Fibroblast of peridontal ligament (primary cell): Measurements from ENCODE around the gene RECK.
"Not testable (repeated sequence)": the region's sequence is repeated elsewhere in the genome, so short reads cannot be mapped to it uniquely, and the experiment has no call there.

Experiments used
- DNase-seq: peaks from one replicate; pipeline ENCODE4 v3.0.0-alpha.2; 2010; ENCODE audit errors: extremely low read depth

The RECK gene, protein sequence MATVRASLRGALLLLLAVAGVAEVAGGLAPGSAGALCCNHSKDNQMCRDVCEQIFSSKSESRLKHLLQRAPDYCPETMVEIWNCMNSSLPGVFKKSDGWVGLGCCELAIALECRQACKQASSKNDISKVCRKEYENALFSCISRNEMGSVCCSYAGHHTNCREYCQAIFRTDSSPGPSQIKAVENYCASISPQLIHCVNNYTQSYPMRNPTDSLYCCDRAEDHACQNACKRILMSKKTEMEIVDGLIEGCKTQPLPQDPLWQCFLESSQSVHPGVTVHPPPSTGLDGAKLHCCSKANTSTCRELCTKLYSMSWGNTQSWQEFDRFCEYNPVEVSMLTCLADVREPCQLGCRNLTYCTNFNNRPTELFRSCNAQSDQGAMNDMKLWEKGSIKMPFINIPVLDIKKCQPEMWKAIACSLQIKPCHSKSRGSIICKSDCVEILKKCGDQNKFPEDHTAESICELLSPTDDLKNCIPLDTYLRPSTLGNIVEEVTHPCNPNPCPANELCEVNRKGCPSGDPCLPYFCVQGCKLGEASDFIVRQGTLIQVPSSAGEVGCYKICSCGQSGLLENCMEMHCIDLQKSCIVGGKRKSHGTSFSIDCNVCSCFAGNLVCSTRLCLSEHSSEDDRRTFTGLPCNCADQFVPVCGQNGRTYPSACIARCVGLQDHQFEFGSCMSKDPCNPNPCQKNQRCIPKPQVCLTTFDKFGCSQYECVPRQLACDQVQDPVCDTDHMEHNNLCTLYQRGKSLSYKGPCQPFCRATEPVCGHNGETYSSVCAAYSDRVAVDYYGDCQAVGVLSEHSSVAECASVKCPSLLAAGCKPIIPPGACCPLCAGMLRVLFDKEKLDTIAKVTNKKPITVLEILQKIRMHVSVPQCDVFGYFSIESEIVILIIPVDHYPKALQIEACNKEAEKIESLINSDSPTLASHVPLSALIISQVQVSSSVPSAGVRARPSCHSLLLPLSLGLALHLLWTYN

DNA sequence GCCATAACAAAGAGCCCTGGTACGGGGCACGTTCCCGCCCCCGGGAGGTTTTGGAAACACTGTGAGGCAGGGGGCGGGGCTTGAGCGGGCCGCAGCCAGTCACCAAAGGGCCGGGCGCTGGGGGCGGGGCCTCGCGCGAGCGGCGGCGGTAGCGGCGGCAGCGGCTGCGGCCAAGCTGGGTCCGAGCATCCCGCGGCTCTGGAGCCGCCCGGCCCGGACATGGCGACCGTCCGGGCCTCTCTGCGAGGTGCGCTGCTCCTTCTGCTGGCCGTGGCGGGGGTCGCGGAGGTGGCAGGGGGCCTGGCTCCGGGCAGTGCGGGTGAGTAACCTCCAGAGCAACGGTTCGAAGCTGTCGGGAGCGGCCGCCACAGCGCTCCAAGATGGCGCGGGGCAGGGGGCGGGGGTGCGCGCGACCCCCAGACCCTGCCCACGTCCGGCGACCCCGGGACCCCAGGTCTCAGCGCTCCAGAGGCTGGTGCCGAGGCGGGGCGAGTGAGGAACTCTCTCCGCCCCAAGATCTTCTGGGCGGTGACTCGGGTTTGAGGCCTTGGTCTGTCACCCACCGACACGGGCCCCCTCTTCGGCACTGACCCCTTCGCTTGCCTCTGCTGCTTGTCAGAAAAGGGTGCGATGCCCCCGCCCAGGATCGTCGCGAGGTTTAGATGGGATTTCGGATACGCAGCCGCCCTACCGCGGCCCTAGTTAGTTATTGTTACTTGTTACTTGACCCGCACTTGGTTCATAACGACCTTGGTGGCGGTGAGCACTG lies at the start of gene RECK:
RECK (plus strand) TSS at position 134 of the 769 bp plus-strand sequence; CDS start at position 220, 86 bp downstream.
- DNase-seq, result peak; percentile 76

- DNase-seq, result no peak
Observed at GRCh38 chr9:35990155-35990554, 46.6 kb upstream of the RECK start.

DNA sequence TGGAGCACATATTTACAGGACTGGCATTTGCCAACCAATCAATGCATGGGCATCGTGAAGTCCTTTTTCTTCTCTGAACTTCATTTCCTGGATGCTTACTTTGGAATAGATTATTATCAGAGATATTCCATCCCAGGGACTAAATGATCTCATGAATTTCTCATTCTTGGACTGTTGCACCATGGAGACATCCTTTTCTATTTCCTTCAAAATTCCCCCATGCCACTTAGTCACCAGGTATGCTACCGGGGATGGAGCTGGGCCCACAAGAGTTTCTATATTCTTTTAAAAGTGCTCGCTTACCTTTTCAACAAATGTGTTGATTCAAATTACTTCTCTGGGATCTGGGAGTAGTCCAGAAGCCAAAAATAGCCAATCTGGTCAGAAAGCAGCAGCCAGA lies 43.6 kb upstream of the RECK start:
- DNase-seq, result not testable (repeated sequence)

- peak; percentile 38 for DNase-seq
Observed at GRCh38 chr9:35993976-35994720, 42.6 kb upstream of the RECK start.

- no peak for DNase-seq
Observed at GRCh38 chr9:35994959-35995358, 41.8 kb upstream of the RECK start.

GRCh38 chr9:35996358-35996970 lies 40.2 kb upstream of the RECK start:
- DNase-seq, result no peak

GRCh38 chr9:35997016-35997415 lies 39.7 kb upstream of the RECK start:
- peak; percentile 16 for DNase-seq

DNA sequence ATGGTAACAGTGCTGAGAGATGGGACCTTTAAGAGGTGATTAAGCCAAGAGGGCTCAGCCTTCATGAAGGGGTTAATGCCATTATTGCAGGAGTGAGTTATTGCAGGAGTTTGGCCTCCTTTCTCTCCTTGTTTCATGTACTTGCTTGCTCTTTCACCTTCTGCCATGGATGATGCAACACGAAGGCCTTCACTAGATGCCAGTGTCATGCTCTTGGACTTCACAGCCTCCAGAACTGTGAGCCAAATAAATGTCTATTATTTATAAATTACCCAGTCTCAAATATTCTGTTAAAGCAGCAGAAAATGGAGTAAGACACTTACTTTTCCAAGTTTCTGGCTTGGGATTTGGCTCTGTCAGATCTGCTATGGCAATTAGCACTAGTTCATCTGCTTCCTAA lies 38.4 kb upstream of the RECK start:
- no peak for DNase-seq

- DNase-seq, result no peak
Observed at GRCh38 chr9:36005891-36006290, 30.8 kb upstream of the RECK start.

DNA sequence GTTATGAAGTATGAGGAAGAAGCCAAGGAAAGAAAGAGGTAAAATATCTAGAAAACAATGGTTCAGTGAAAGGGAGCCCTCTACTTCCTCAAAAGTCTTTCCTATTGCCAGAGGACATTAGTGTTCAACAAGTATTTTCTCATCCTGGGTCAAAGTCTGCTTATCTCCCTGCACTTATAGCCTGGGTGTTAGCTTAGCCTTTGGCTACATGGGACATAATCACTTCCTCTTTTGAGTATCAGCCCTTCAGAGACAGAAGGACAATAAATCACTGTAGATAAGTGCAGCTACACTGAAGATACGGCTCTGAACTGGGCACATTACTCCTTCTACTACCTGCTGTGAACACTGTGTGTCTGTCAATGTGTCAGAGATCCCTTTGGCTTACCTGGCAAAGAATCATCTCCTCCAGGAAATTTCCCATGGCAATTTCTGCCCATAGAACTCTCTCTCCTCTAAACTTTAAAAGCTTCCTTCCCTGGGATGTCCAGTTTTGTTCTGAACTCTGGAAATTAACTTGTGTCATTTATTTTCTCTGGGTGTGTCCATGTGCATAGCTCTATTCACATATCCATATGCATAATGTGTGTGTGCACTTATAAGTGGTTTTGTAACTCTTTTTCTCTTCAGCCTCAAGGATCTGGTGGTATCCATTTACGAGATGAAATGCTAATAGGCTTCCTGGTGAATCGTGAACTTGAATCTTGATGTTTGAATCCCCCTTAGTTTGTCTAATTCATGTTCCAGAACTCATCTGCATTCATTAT lies 30.0 kb upstream of the RECK start:
- no peak for DNase-seq

- DNase-seq, result no peak
Observed at GRCh38 chr9:36007316-36007708, 29.4 kb upstream of the RECK start.

GRCh38 chr9:36007852-36008251 lies 28.9 kb upstream of the RECK start:
- no peak for DNase-seq

- DNase-seq, result peak; percentile 77
Observed at GRCh38 chr9:36008774-36009300, 27.9 kb upstream of the RECK start.

- DNase-seq, result no peak
Observed at GRCh38 chr9:36011379-36011778, 25.3 kb upstream of the RECK start.

DNA sequence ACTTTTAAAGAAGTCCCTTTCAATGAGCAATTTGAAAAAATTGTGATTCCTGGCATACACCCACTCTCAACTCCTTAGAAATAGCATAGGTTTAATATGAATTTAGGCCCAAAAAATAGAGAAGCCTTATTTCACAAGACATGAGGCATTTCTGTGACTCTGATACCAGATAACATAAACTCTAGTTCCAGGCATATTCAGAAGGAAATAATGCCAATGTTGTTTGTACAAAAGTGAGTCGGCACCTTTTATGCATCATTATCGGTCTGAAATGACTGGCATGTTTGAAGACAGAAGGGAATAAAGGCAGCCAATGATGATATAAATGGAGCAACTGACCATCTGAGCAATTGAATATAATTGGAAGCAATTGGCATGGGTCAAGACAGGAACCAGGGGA lies 19.4 kb upstream of the RECK start:
- DNase-seq, result no peak

- no peak for DNase-seq
Observed at GRCh38 chr9:36018129-36018528, 18.6 kb upstream of the RECK start.

GRCh38 chr9:36018891-36019720 lies 17.6 kb upstream of the RECK start:
- DNase-seq, result peak; percentile 84

- no peak for DNase-seq
Observed at GRCh38 chr9:36021968-36022367, 14.7 kb upstream of the RECK start.
